ENCODE data around the gene SCYGR2. TPM values are rescaled to one million over a fixed set of nuclear protein-coding genes. Genes with fewer than 3 reads are reported as not detected.

Gene SCYGR2
- total RNA-seq, 1 donor from 2014 or later: not detected

DNA sequence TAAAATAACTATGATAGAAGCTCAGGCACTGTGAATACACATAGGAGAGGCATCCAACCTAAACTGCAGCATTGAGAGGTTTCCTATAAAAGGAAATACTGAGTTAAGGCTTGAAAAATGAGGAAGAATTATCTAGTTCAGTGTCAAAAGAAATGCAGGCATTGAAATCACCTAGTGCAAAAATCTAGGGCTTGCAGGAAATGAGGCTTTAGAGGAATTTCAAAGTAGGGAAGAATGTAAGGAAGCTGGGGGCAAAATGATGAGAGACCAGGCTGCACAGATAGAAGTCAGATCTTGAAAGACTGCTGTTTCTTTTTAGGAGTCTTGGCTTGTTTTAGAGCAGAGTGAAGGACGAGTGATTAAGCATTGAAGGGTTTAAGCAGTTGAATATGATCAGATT, 28.1 kb upstream of the SCYGR2 start:
- no peak overlapping the region for H3K27ac ChIP-seq
- ATAC-seq (no peak), DNase-seq (no peak)
- no peaks in the 10 kb centered on the region for H3K27me3 ChIP-seq
- TF ChIP-seq, protein P1, sequence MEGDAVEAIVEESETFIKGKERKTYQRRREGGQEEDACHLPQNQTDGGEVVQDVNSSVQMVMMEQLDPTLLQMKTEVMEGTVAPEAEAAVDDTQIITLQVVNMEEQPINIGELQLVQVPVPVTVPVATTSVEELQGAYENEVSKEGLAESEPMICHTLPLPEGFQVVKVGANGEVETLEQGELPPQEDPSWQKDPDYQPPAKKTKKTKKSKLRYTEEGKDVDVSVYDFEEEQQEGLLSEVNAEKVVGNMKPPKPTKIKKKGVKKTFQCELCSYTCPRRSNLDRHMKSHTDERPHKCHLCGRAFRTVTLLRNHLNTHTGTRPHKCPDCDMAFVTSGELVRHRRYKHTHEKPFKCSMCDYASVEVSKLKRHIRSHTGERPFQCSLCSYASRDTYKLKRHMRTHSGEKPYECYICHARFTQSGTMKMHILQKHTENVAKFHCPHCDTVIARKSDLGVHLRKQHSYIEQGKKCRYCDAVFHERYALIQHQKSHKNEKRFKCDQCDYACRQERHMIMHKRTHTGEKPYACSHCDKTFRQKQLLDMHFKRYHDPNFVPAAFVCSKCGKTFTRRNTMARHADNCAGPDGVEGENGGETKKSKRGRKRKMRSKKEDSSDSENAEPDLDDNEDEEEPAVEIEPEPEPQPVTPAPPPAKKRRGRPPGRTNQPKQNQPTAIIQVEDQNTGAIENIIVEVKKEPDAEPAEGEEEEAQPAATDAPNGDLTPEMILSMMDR (IDR thresholded peaks at IDR 0.05): no peak
- H3K4me1 ChIP-seq: no peaks in the 10 kb centered on the region
- H3K36me3 ChIP-seq: no peaks in the 10 kb centered on the region
- H3K4me3 ChIP-seq: no peak overlapping the region
- intact Hi-C loops (cut with DNase I): no loop called here
- no peaks in the 10 kb centered on the region for H3K9me3 ChIP-seq

DNA sequence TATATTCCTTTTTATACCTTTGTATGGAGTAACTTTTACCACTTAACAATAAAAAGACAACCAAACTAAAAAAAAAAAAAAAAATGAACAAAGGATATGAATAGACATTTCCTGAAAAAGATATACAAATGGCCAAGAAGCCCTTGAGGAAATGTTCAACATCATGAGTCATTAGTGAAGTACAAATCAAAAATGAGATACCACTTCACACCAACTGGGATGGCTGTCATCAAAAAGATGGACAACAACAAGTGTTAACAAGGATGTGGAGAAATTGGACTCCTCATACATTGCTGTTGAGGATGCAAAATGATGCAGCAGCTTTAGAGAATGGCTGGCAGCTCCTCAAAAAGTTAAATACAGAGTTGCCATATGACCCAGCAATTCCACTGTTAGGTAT, 22.6 kb upstream of the SCYGR2 start:
- Histone ChIP-seq H3K9me3 (no peaks in the 10 kb centered on the region), H3K36me3 (no peaks in the 10 kb centered on the region), H3K27ac (no peak overlapping the region), H3K4me1 (no peaks in the 10 kb centered on the region), H3K4me3 (no peak overlapping the region), H3K27me3 (no peaks in the 10 kb centered on the region)
- TF ChIP-seq, protein P1 (IDR thresholded peaks at IDR 0.05): no peak
- no peak for DNase-seq
- intact Hi-C loops (cut with DNase I): no loop called here
- no peak for ATAC-seq

DNA sequence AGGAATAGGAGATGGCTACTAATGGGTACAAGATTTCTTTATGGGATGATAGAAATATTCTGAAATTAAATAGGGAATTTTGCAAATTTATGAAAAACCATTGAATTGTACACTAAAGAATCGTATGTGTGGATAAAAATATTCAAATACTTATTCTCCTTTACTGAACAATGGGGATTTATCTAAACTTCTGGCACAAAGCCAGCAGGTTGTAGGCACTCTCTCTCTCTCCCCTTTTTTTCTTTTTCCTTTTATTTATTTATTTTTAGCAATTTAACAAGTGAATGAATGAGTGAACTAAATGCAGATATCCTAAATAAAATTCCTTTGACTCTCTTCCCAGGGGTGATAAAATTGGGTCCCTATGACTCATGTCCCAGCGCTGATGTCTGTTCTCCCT, 21.9 kb upstream of the SCYGR2 start:
- Histone ChIP-seq H3K4me3 (no peak overlapping the region), H3K9me3 (no peaks in the 10 kb centered on the region), H3K36me3 (no peaks in the 10 kb centered on the region), H3K27me3 (no peaks in the 10 kb centered on the region), H3K4me1 (no peaks in the 10 kb centered on the region), H3K27ac (no peak overlapping the region)
- no peak for DNase-seq
- TF ChIP-seq, protein P1 (IDR thresholded peaks at IDR 0.05): no peak
- intact Hi-C loops (cut with DNase I): no loop called here
- ATAC-seq: no peak

DNA sequence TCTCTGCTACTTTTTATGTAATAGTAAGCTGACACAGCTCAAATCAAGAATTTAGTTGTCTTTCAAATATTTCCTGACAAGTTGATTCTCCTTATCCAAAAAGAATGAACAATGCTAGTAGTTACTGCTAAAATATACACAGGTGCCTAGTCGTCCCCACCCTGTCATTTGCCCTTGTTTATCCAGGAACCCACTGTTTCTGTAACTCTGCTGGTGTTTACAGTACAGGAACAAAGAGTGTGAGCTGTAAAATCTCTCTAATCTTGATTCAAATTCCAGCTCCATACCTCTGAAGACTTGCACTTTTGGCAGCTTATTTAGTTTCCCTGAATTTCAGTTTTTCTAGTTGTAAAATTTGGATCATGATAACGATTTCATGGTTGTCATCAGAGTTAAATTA, 21.1 kb upstream of the SCYGR2 start:
- no peak for ATAC-seq
- intact Hi-C loops (cut with DNase I): no loop called here
- H3K9me3 ChIP-seq: no peaks in the 10 kb centered on the region
- TF ChIP-seq, protein P1 (IDR thresholded peaks at IDR 0.05): no peak
- no peaks in the 10 kb centered on the region for H3K4me1 ChIP-seq
- no peaks in the 10 kb centered on the region for H3K27me3 ChIP-seq
- no peaks in the 10 kb centered on the region for H3K36me3 ChIP-seq
- DNase-seq: no peak
- H3K4me3 ChIP-seq: no peak overlapping the region
- H3K27ac ChIP-seq: no peak overlapping the region

DNA sequence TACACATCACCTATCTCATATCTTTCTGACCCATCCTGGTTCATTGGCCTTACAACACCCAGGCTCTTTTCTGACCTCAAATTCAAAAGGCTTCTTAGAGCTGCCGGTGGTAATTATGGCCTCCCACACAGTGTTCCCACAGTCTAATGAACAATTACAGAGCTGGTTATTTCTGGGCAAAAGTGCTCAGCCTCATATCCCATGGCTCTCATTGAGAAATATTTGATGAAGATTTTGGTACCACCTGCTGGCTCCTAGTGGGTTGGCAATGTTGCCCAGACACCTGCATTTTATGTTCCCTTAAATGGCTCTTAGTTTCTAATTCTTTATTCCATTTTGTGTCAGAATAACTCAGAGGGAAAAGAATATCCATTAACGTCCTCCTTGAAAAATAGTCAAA, 20.1 kb upstream of the SCYGR2 start:
- DNase-seq (no peak), ATAC-seq (no peak)
- TF ChIP-seq, protein P1 (IDR thresholded peaks at IDR 0.05): no peak

DNA sequence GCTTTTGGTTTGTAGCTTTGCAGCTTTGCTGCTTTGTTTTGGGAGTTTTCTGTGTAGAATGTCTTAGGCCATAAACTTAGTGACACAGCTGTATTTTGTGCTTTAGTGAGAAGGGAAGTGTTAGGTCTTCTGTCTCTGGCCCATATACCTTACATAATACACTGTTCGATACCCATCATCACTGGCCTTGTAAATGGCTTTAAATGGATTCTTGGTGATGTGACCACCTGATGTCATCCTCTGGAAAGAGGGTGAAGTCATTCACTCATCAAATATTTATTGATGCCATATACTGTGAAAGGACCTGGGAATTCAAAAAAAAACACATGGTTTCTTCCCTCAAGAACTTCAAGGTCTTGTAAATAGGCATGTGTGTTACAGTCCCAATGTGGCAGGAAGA, 18.9 kb upstream of the SCYGR2 start:
- no peak for DNase-seq
- no peaks in the 10 kb centered on the region for H3K9me3 ChIP-seq
- no peaks in the 10 kb centered on the region for H3K27me3 ChIP-seq
- no peak for ATAC-seq
- no peak overlapping the region for H3K27ac ChIP-seq
- TF ChIP-seq, protein P1 (IDR thresholded peaks at IDR 0.05): no peak
- H3K4me1 ChIP-seq: no peaks in the 10 kb centered on the region
- no peak overlapping the region for H3K4me3 ChIP-seq
- no peaks in the 10 kb centered on the region for H3K36me3 ChIP-seq
- intact Hi-C loops (cut with DNase I): no loop called here

More for the DNA sequence above, 20.1 kb upstream of the SCYGR2 start:
- Histone ChIP-seq H3K4me3 (no peak overlapping the region), H3K27ac (no peak overlapping the region), H3K36me3 (no peaks in the 10 kb centered on the region), H3K9me3 (no peaks in the 10 kb centered on the region), H3K27me3 (no peaks in the 10 kb centered on the region), H3K4me1 (no peaks in the 10 kb centered on the region)
- intact Hi-C loops (cut with DNase I): no loop called here
